Heart left ventricle (tissue), 13 donors: ENCODE data around the gene KIF13A.

Source experiments
- POLR2A ChIP-seq, 2 donors: fragments of 450-650 bp; IDR thresholded peaks; one replicate each; pipeline ENCODE4 v1.6.1; 2017; ENCODE audit warnings: antibody characterized with exemption in 2 of 2, mild to moderate bottlenecking in 2 of 2, moderate library complexity in 2 of 2
- TF ChIP-seq, protein P1 (sequence below), 12 donors: fragments of 200-600 bp; sonication (generic) in 4 of 12; IDR thresholded peaks; one replicate each; pipeline versions ENCODE4 v1.5.0 to v1.8.0; 2018 to 2022; ENCODE audit warnings: antibody characterized with exemption in 12 of 12, mild to moderate bottlenecking in 5 of 12
- donor health status: ischemic (EF 13 %, LVEDD 7.1; RV severe dilation, severe dysfunction).
- donor health status: DM: no; HTN: yes; CAD: no.
- donor health status: DM: no; HTN: no; CAD: no.
- donor health status: ischemic (EF 25% LVEDD 6.9; RV normal size, moderate dysfunction).
- donor health status: ischemic (EF 25% LVEDD 5.7; RV mildly dilated, moderate dysfunction).
- donor health status: ischemic (EF 35%, LVEDD 5.7; RV mildly dilated, moderate dysfunction).
- donor health status: nonischemic (EF 11% LVEDD 7.7; RV severe dilation, severe dysfunction).
- donor health status: DM: yes; HTN: yes; CAD: no.
- donor health status: PGD.
- donor health status: ischemic (EF 29% LVEDD 5.4; RV normal size, mild dysfunction).
- donor health status: nonischemic (EF 23%, LVEDD 6.1; RV moderate dilation, normal function).

DNA sequence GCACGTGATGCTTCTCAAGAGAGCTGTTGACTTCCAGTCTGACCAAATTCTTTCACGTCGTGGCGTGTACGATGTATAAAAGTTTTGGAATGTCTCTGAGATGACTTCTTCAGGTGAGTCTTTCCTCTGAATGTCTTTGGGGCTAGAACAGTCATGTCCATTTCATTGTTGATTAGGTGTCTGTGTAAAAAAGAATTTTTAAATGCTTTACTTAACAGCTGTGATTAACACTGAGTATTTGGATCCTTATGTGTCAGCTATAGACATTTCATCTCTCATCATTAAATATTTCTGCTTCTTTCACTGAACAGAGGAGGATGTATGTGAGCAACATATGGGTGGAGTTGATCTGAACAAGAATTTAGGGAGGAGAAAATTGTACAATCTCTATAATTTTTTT, 29.3 kb upstream of the KIF13A start:
- no peak for TF ChIP-seq POLR2A (IDR thresholded peaks at IDR 0.05)
- TF ChIP-seq, protein P1, sequence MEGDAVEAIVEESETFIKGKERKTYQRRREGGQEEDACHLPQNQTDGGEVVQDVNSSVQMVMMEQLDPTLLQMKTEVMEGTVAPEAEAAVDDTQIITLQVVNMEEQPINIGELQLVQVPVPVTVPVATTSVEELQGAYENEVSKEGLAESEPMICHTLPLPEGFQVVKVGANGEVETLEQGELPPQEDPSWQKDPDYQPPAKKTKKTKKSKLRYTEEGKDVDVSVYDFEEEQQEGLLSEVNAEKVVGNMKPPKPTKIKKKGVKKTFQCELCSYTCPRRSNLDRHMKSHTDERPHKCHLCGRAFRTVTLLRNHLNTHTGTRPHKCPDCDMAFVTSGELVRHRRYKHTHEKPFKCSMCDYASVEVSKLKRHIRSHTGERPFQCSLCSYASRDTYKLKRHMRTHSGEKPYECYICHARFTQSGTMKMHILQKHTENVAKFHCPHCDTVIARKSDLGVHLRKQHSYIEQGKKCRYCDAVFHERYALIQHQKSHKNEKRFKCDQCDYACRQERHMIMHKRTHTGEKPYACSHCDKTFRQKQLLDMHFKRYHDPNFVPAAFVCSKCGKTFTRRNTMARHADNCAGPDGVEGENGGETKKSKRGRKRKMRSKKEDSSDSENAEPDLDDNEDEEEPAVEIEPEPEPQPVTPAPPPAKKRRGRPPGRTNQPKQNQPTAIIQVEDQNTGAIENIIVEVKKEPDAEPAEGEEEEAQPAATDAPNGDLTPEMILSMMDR (IDR thresholded peaks at IDR 0.05): no peak
